ENCODE data around the gene SPTB.

GRCh38 chr14:64727551-64728071 lies 152.1 kb downstream of the SPTB start:
- TF ChIP-seq POLR2A (IDR thresholded peaks at IDR 0.05; ENCODE audit: low read depth, low read length) (no peak), POLR2AphosphoS5 (IDR thresholded peaks at IDR 0.05; ENCODE audit: low read depth, low read length) (no peak), TAF1 (IDR thresholded peaks at IDR 0.05; ENCODE audit: low read depth, low read length) (no peak), SPI1 (IDR thresholded peaks at IDR 0.05; ENCODE audit: low read depth, low read length) (no peak)
